HepG2 (cell line): Measurements from ENCODE around the gene MORN5. TPM values are rescaled to one million over a fixed set of nuclear protein-coding genes. Genes with fewer than 3 reads are reported as not detected.

Experiments used
- DPF2 ChIP-seq: sonication (generic); formaldehyde crosslinking; IDR thresholded peaks from 2 replicates; pipeline ENCODE4 v1.4.0; 2020; ENCODE audit warnings: mild to moderate bottlenecking, low read depth, missing genetic modification reagents, borderline replicate concordance
- DRAP1 ChIP-seq: IDR thresholded peaks from 2 replicates; pipeline ENCODE4 v1.6.1; 2016; ENCODE audit warnings: missing genetic modification reagents, missing compliant biosample characterization
- GATA4 ChIP-seq: sonication (generic); IDR thresholded peaks from 2 replicates; pipeline ENCODE4 v1.6.1; 2016; ENCODE audit warnings: antibody characterized with exemption, low read depth, borderline replicate concordance
- HNF4A ChIP-seq: sonication (generic); formaldehyde crosslinking; IDR thresholded peaks from 2 replicates; pipeline ENCODE4 v1.4.0; 2020; ENCODE audit warnings: missing genetic modification reagents
- KDM2A ChIP-seq: sonication (generic); formaldehyde crosslinking; IDR thresholded peaks from 2 replicates; pipeline ENCODE4 v1.4.0; 2020; ENCODE audit warnings: low read depth, missing genetic modification reagents, borderline replicate concordance
- KLF11 ChIP-seq: IDR thresholded peaks from 2 replicates; pipeline ENCODE4 v1.6.1; 2016; ENCODE audit warnings: missing compliant biosample characterization
- LRRFIP1 ChIP-seq: sonication (generic); formaldehyde crosslinking; conservative IDR thresholded peaks from 2 replicates; pipeline ENCODE4 v1.4.0; 2020; ENCODE audit warnings: missing genetic modification reagents
- MAZ ChIP-seq, 2 experiments: sonication (generic) in 1 of 2; formaldehyde crosslinking in 1 of 2; IDR thresholded peaks; 2 replicates each; pipeline versions ENCODE4 v1.5.0 to v1.6.1; 2012 to 2020; ENCODE audit warnings: low read depth in 2 of 2, mild to moderate bottlenecking in 2 of 2, borderline replicate concordance in 1 of 2, improper control_type of control experiment in 1 of 2, low read length in 1 of 2, missing genetic modification reagents in 1 of 2, moderate library complexity in 1 of 2
- MBD4 ChIP-seq: IDR thresholded peaks from 2 replicates; pipeline ENCODE4 v1.6.1; 2012; ENCODE audit warnings: low read length, inconsistent platforms, borderline replicate concordance
- RXRB ChIP-seq: IDR thresholded peaks from 2 replicates; pipeline ENCODE4 v1.6.1; 2016; ENCODE audit warnings: borderline replicate concordance, missing genetic modification reagents, missing compliant biosample characterization
- SOX6 ChIP-seq, 2 experiments: fragments of 450-650 bp in 1 of 2; sonication (generic) in 1 of 2; formaldehyde crosslinking in 1 of 2; IDR thresholded peaks; 2 replicates each; pipeline versions ENCODE4 v1.4.0 to v1.6.1; 2017 to 2020; ENCODE audit warnings: antibody characterized with exemption in 1 of 2, mild to moderate bottlenecking in 1 of 2, missing genetic modification reagents in 1 of 2
- SP140L ChIP-seq: sonication (generic); formaldehyde crosslinking; IDR thresholded peaks from 2 replicates; pipeline ENCODE4 v1.4.0; 2020; ENCODE audit warnings: missing genetic modification reagents, borderline replicate concordance
- THAP8 ChIP-seq: sonication (generic); formaldehyde crosslinking; IDR thresholded peaks from 2 replicates; pipeline ENCODE4 v1.5.1; 2020; ENCODE audit warnings: missing genetic modification reagents, mild to moderate bottlenecking, borderline replicate concordance
- XBP1 ChIP-seq: sonication (generic); formaldehyde crosslinking; IDR thresholded peaks from 2 replicates; pipeline ENCODE4 v1.5.0; 2020; ENCODE audit warnings: missing genetic modification reagents
- ZNF441 ChIP-seq: sonication (generic); formaldehyde crosslinking; IDR thresholded peaks from 2 replicates; pipeline ENCODE4 v1.7.0; 2021; ENCODE audit warnings: missing genetic modification reagents, borderline replicate concordance
- ZNF720 ChIP-seq: sonication (generic); formaldehyde crosslinking; IDR thresholded peaks from 2 replicates; pipeline ENCODE4 v1.4.0; 2020; ENCODE audit warnings: missing genetic modification reagents
- ZNF780A ChIP-seq: sonication (generic); formaldehyde crosslinking; IDR thresholded peaks from 2 replicates; pipeline ENCODE4 v1.8.0; 2022; ENCODE audit warnings: mild to moderate bottlenecking, missing genetic modification reagents, moderate library complexity
- polyA plus RNA-seq, 8 experiments: library from polyadenylated mRNA; depleted of rRNA in 3 of 8; stranded (reverse) in 7 of 8; unstranded in 1 of 8; fragments of >200 nt; fragmentation: Illumina TruSeq in 4 of 8; extraction: Trizol in 4 of 8; gene quantifications; 2 replicates each; pipeline versions ENCODE4 v1.2.1 to v1.2.3, GENCODE V29; 2011 to 2016; ENCODE audit warnings: low read depth in 4 of 8, missing spikeins in 1 of 8, mixed read lengths in 1 of 8; ENCODE audit not compliant: insufficient read depth in 1 of 8
- total RNA-seq, 5 experiments: library from RNA; depleted of rRNA; stranded (reverse); fragments of >200 nt; fragmentation: Illumina TruSeq; extraction: Trizol; gene quantifications; 2 replicates each; pipeline ENCODE4 v1.2.3, GENCODE V29; 2016; ENCODE audit warnings: low read depth in 1 of 5
- TF ChIP-seq, protein P1 (sequence below): sonication (generic); formaldehyde crosslinking; IDR thresholded peaks from 2 replicates; pipeline ENCODE4 v1.5.0; 2020; ENCODE audit warnings: mild to moderate bottlenecking, missing genetic modification reagents, borderline replicate concordance
- TF ChIP-seq, protein P2 (sequence below): sonication (generic); formaldehyde crosslinking; IDR thresholded peaks from 2 replicates; pipeline ENCODE4 v1.4.0; 2020; ENCODE audit warnings: missing genetic modification reagents

Gene MORN5
- total and polyA plus RNA-seq, 2 of the 13 experiments (the other 11 are each of a cell fraction or from before 2014, with no cell fraction given), result not detected

DNA sequence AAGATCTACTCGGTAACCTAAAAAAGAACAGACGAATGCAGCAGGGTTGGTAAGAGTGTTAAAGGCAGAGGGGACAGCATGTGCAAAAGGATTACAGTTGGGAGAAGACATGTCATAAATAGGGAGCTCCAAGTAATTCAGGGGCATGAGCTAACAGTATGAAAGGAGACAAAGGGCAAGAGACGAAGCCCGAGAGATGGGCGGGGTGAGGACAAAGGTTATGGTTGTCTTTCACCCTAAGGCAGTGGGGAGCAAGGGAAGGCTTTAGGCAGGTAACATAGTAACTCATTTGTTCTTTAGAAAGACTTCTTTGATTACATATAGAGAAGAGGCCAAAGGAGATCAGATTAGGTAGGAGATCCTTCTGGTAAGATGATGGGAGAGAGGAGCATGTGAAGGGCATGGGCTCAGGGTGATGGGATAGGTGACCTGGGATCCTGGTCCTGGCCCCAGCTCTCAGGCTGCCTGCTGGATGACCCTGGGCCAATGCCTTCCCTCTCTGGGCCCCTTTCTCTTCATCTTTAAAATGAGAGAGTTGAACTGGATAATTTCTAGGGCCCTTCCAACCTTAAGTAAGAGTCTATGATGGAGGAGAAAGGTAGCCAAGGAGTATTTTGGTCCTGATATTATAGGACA is 19.5 kb downstream of the MORN5 start (continued):
- TF ChIP-seq, protein P1, sequence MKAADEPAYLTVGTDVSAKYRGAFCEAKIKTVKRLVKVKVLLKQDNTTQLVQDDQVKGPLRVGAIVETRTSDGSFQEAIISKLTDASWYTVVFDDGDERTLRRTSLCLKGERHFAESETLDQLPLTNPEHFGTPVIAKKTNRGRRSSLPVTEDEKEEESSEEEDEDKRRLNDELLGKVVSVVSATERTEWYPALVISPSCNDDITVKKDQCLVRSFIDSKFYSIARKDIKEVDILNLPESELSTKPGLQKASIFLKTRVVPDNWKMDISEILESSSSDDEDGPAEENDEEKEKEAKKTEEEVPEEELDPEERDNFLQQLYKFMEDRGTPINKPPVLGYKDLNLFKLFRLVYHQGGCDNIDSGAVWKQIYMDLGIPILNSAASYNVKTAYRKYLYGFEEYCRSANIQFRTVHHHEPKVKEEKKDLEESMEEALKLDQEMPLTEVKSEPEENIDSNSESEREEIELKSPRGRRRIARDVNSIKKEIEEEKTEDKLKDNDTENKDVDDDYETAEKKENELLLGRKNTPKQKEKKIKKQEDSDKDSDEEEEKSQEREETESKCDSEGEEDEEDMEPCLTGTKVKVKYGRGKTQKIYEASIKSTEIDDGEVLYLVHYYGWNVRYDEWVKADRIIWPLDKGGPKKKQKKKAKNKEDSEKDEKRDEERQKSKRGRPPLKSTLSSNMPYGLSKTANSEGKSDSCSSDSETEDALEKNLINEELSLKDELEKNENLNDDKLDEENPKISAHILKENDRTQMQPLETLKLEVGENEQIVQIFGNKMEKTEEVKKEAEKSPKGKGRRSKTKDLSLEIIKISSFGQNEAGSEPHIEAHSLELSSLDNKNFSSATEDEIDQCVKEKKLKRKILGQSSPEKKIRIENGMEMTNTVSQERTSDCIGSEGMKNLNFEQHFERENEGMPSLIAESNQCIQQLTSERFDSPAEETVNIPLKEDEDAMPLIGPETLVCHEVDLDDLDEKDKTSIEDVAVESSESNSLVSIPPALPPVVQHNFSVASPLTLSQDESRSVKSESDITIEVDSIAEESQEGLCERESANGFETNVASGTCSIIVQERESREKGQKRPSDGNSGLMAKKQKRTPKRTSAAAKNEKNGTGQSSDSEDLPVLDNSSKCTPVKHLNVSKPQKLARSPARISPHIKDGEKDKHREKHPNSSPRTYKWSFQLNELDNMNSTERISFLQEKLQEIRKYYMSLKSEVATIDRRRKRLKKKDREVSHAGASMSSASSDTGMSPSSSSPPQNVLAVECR (CRISPR knock-in tag), result no peak
- 0 out of 2 replicates have a peak, but pooled peaks have one; percentile 5 for TF ChIP-seq DRAP1 (CRISPR knock-in tag)
- TF ChIP-seq SP140L (CRISPR knock-in tag), result no peak
- no peak for TF ChIP-seq KDM2A (CRISPR knock-in tag)
- TF ChIP-seq LRRFIP1 (CRISPR knock-in tag), result no peak
- TF ChIP-seq KLF11, result no peak
- no peak for TF ChIP-seq SOX6 (IDR thresholded peaks at IDR 0.05)
- no peak for TF ChIP-seq SOX6 (CRISPR knock-in tag; IDR thresholded peaks at IDR 0.05)
- no peak for TF ChIP-seq ZNF441
- TF ChIP-seq DPF2, result no peak
- no peak for TF ChIP-seq THAP8 (CRISPR knock-in tag)
- TF ChIP-seq XBP1 (CRISPR knock-in tag), result no peak
- TF ChIP-seq MBD4, result no peak
- TF ChIP-seq ZNF720 (CRISPR knock-in tag), result no peak
- TF ChIP-seq, protein P2, sequence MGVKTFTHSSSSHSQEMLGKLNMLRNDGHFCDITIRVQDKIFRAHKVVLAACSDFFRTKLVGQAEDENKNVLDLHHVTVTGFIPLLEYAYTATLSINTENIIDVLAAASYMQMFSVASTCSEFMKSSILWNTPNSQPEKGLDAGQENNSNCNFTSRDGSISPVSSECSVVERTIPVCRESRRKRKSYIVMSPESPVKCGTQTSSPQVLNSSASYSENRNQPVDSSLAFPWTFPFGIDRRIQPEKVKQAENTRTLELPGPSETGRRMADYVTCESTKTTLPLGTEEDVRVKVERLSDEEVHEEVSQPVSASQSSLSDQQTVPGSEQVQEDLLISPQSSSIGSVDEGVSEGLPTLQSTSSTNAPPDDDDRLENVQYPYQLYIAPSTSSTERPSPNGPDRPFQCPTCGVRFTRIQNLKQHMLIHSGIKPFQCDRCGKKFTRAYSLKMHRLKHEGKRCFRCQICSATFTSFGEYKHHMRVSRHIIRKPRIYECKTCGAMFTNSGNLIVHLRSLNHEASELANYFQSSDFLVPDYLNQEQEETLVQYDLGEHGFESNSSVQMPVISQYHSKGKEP (CRISPR knock-in tag), result no peak
- no peak for TF ChIP-seq ZNF780A (CRISPR knock-in tag)
- no peak for TF ChIP-seq GATA4
- TF ChIP-seq HNF4A, result peak; percentile 67
- TF ChIP-seq RXRB, result 0 out of 2 replicates have a peak, but pooled peaks have one; percentile 1
- no peak for TF ChIP-seq MAZ (IDR thresholded peaks at IDR 0.05; ENCODE audit: borderline replicate concordance, low read depth, low read length)
- no peak for TF ChIP-seq MAZ (CRISPR knock-in tag; IDR thresholded peaks at IDR 0.05; ENCODE audit: low read depth)
